D341Med (cell line): ENCODE results near the gene PRELID3B.

ENCODE experiments used
- DNase-seq: peaks from one replicate; pipeline ENCODE4 v3.0.0; 2012; ENCODE audit warnings: low spot score

Gene PRELID3B

GRCh38 chr20:59010321-59010994, 32.1 kb downstream of the PRELID3B start:
- DNase-seq: no peak

- no peak for DNase-seq
These were observed 33.8 kb downstream of the PRELID3B start for GRCh38 chr20:59008715-59009336.

- no peak for DNase-seq
These were observed 34.7 kb downstream of the PRELID3B start for GRCh38 chr20:59007665-59008511.

- no peak for DNase-seq
These were observed 35.5 kb downstream of the PRELID3B start, which contains the start of gene CTSZ for GRCh38 chr20:59006864-59007664. CTSZ (minus strand) TSS chr20:59007254; CDS start chr20:59007128, 126 bp downstream.

- no peak for DNase-seq
These were observed 36.3 kb downstream of the PRELID3B start for GRCh38 chr20:59006167-59006863.

GRCh38 chr20:59005523-59006166, 36.9 kb downstream of the PRELID3B start:
- DNase-seq: no peak

- DNase-seq: no peak
These were observed 37.6 kb downstream of the PRELID3B start for GRCh38 chr20:59004763-59005522.

GRCh38 chr20:59004493-59004762, 38.2 kb downstream of the PRELID3B start:
- no peak for DNase-seq

GRCh38 chr20:59003836-59004492, 38.6 kb downstream of the PRELID3B start:
- DNase-seq: no peak

- DNase-seq: no peak
These were observed 39.6 kb downstream of the PRELID3B start for GRCh38 chr20:59002874-59003399.

- no peak for DNase-seq
These were observed 40.2 kb downstream of the PRELID3B start for GRCh38 chr20:59002388-59002787.

GRCh38 chr20:59001449-59002171, 41.0 kb downstream of the PRELID3B start:
- DNase-seq: no peak

- no peak for DNase-seq
These were observed 41.5 kb downstream of the PRELID3B start for GRCh38 chr20:59001068-59001448.

GRCh38 chr20:59000326-59000725, 42.3 kb downstream of the PRELID3B start:
- DNase-seq: no peak

GRCh38 chr20:58998656-58999055, 43.9 kb downstream of the PRELID3B start:
- DNase-seq: no peak

- no peak for DNase-seq
These were observed 45.3 kb downstream of the PRELID3B start for GRCh38 chr20:58997141-58997770.

- DNase-seq: no peak
These were observed 46.4 kb downstream of the PRELID3B start for GRCh38 chr20:58996226-58996611.

- DNase-seq: no peak
These were observed 46.9 kb downstream of the PRELID3B start for GRCh38 chr20:58995461-58996225.
